Measurements from ENCODE around the gene NPAS3. TPM values are rescaled to one million over a fixed set of nuclear protein-coding genes. Genes with fewer than 3 reads are reported as not detected.

Gene NPAS3
- total RNA-seq, 1 donor from 2014 or later = 1.6 TPM

- Mint-ChIP-seq H3K27me3 (ENCODE audit: unreplicated experiment) (no peaks in the 10 kb centered on the region), H3K4me3 (ENCODE audit: unreplicated experiment) (no peak overlapping the region), H3K9me3 (ENCODE audit: unreplicated experiment) (no peaks in the 10 kb centered on the region), H3K36me3 (ENCODE audit: low read depth, unreplicated experiment) (no peaks in the 10 kb centered on the region), H3K4me1 (ENCODE audit: unreplicated experiment) (peaks cover 3% of the 10 kb centered on the region), H3K27ac (ENCODE audit: unreplicated experiment) (no peak overlapping the region)
- no peak for TF ChIP-seq CTCF (IDR thresholded peaks at IDR 0.05; ENCODE audit: unreplicated experiment)
- DNase-seq (ENCODE audit: low spot score) = no peak
Measured at GRCh38 chr14:33461036-33461435, 522.4 kb downstream of the NPAS3 start.

- no peak for TF ChIP-seq CTCF (IDR thresholded peaks at IDR 0.05; ENCODE audit: unreplicated experiment)
- no peaks in the 10 kb centered on the region for H3K27me3 Mint-ChIP-seq (ENCODE audit: unreplicated experiment)
- H3K4me3 Mint-ChIP-seq (ENCODE audit: unreplicated experiment) = no peak overlapping the region
- H3K27ac Mint-ChIP-seq (ENCODE audit: unreplicated experiment) = no peak overlapping the region
- peaks cover 3% of the 10 kb centered on the region for H3K4me1 Mint-ChIP-seq (ENCODE audit: unreplicated experiment)
- no peak for DNase-seq (ENCODE audit: low spot score)
- H3K9me3 Mint-ChIP-seq (ENCODE audit: unreplicated experiment) = no peaks in the 10 kb centered on the region
- H3K36me3 Mint-ChIP-seq (ENCODE audit: low read depth, unreplicated experiment) = no peaks in the 10 kb centered on the region
Measured at GRCh38 chr14:33463731-33464130, 525.1 kb downstream of the NPAS3 start.

GRCh38 chr14:33464254-33464962, 525.7 kb downstream of the NPAS3 start:
- Mint-ChIP-seq H3K27me3 (ENCODE audit: unreplicated experiment) (no peaks in the 10 kb centered on the region), H3K27ac (ENCODE audit: unreplicated experiment) (no peak overlapping the region), H3K9me3 (ENCODE audit: unreplicated experiment) (no peaks in the 10 kb centered on the region), H3K36me3 (ENCODE audit: low read depth, unreplicated experiment) (no peaks in the 10 kb centered on the region), H3K4me1 (ENCODE audit: unreplicated experiment) (peaks cover 3% of the 10 kb centered on the region), H3K4me3 (ENCODE audit: unreplicated experiment) (no peak overlapping the region)
- no peak for TF ChIP-seq CTCF (IDR thresholded peaks at IDR 0.05; ENCODE audit: unreplicated experiment)
- no peak for DNase-seq (ENCODE audit: low spot score)

GRCh38 chr14:33465846-33466700, 527.4 kb downstream of the NPAS3 start:
- peaks cover 3% of the 10 kb centered on the region for H3K4me1 Mint-ChIP-seq (ENCODE audit: unreplicated experiment)
- no peak for TF ChIP-seq CTCF (IDR thresholded peaks at IDR 0.05; ENCODE audit: unreplicated experiment)
- no peaks in the 10 kb centered on the region for H3K27me3 Mint-ChIP-seq (ENCODE audit: unreplicated experiment)
- H3K36me3 Mint-ChIP-seq (ENCODE audit: low read depth, unreplicated experiment) = no peaks in the 10 kb centered on the region
- H3K9me3 Mint-ChIP-seq (ENCODE audit: unreplicated experiment) = no peaks in the 10 kb centered on the region
- no peak overlapping the region for H3K4me3 Mint-ChIP-seq (ENCODE audit: unreplicated experiment)
- no peak for DNase-seq (ENCODE audit: low spot score)
- no peak overlapping the region for H3K27ac Mint-ChIP-seq (ENCODE audit: unreplicated experiment)

- H3K4me1 Mint-ChIP-seq (ENCODE audit: unreplicated experiment) = no peaks in the 10 kb centered on the region
Measured at GRCh38 chr14:33467971-33468370, 529.3 kb downstream of the NPAS3 start.

More at GRCh38 chr14:33467971-33468370, 529.3 kb downstream of the NPAS3 start:
- Mint-ChIP-seq H3K27ac (ENCODE audit: unreplicated experiment) (no peak overlapping the region), H3K27me3 (ENCODE audit: unreplicated experiment) (no peaks in the 10 kb centered on the region), H3K9me3 (ENCODE audit: unreplicated experiment) (no peaks in the 10 kb centered on the region), H3K4me3 (ENCODE audit: unreplicated experiment) (no peak overlapping the region), H3K36me3 (ENCODE audit: low read depth, unreplicated experiment) (no peaks in the 10 kb centered on the region)
- TF ChIP-seq CTCF (IDR thresholded peaks at IDR 0.05; ENCODE audit: unreplicated experiment) = no peak
- DNase-seq (ENCODE audit: low spot score) = no peak
